BE2C (cell line): ENCODE measurements around the gene ZNF574. TPM values are rescaled to one million over a fixed set of nuclear protein-coding genes. Genes with fewer than 3 reads are reported as not detected.

Experiments used
- DNase-seq: peaks from one replicate; pipeline ENCODE4 v3.0.0-alpha.2; 2020
- H3K27me3 ChIP-seq: fragments of 250-450 bp; sonication (Bioruptor Pico); 2 replicates; pipeline ENCODE4 v1.5.1; 2020; ENCODE audit warnings: mild to moderate bottlenecking
- H3K36me3 ChIP-seq: fragments of 250-450 bp; sonication (Bioruptor Pico); 2 replicates; pipeline ENCODE4 v1.5.1; 2020; ENCODE audit warnings: mild to moderate bottlenecking
- H3K4me1 ChIP-seq: fragments of 250-450 bp; sonication (Bioruptor Pico); 2 replicates; pipeline ENCODE4 v1.5.1; 2020
- H3K4me3 ChIP-seq: 2 replicates; pipeline ENCODE4 v1.5.1; 2011; ENCODE audit warnings: low read depth, low read length
- H3K9me3 ChIP-seq: fragments of 250-450 bp; sonication (Bioruptor Pico); 2 replicates; pipeline ENCODE4 v1.5.1; 2020
- polyA plus RNA-seq: library from polyadenylated mRNA; unstranded; fragments of >200 nt; gene quantifications from one replicate; pipeline ENCODE4 v1.2.1, GENCODE V29; 2012; ENCODE audit warnings: low read depth, missing spikeins; ENCODE audit not compliant: insufficient read length, insufficient read depth
- TF ChIP-seq, protein P1 (sequence below): IDR thresholded peaks from 2 replicates; pipeline ENCODE4 v1.5.1; 2012; ENCODE audit warnings: mild to moderate bottlenecking, low read depth, low read length

Gene ZNF574, protein sequence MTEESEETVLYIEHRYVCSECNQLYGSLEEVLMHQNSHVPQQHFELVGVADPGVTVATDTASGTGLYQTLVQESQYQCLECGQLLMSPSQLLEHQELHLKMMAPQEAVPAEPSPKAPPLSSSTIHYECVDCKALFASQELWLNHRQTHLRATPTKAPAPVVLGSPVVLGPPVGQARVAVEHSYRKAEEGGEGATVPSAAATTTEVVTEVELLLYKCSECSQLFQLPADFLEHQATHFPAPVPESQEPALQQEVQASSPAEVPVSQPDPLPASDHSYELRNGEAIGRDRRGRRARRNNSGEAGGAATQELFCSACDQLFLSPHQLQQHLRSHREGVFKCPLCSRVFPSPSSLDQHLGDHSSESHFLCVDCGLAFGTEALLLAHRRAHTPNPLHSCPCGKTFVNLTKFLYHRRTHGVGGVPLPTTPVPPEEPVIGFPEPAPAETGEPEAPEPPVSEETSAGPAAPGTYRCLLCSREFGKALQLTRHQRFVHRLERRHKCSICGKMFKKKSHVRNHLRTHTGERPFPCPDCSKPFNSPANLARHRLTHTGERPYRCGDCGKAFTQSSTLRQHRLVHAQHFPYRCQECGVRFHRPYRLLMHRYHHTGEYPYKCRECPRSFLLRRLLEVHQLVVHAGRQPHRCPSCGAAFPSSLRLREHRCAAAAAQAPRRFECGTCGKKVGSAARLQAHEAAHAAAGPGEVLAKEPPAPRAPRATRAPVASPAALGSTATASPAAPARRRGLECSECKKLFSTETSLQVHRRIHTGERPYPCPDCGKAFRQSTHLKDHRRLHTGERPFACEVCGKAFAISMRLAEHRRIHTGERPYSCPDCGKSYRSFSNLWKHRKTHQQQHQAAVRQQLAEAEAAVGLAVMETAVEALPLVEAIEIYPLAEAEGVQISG
- polyA plus RNA-seq: 63.4 TPM

GRCh38 chr19:42075616-42076379 is at the start of gene ZNF574:
ZNF574 (plus strand) TSS chr19:42076166; CDS start chr19:42078607, 2,441 bp downstream.
- Histone ChIP-seq H3K4me1 (no peaks in the 10 kb centered on the region; the same call in 1 of the 2 replicates), H3K4me3 (peak within 1 kb of the TSS; percentile 92), H3K36me3 (peaks cover 30% of the 10 kb centered on the region), H3K27me3 (no peaks in the 10 kb centered on the region), H3K9me3 (no peaks in the 10 kb centered on the region)
- DNase-seq: peak; percentile 99
- TF ChIP-seq, protein P1, sequence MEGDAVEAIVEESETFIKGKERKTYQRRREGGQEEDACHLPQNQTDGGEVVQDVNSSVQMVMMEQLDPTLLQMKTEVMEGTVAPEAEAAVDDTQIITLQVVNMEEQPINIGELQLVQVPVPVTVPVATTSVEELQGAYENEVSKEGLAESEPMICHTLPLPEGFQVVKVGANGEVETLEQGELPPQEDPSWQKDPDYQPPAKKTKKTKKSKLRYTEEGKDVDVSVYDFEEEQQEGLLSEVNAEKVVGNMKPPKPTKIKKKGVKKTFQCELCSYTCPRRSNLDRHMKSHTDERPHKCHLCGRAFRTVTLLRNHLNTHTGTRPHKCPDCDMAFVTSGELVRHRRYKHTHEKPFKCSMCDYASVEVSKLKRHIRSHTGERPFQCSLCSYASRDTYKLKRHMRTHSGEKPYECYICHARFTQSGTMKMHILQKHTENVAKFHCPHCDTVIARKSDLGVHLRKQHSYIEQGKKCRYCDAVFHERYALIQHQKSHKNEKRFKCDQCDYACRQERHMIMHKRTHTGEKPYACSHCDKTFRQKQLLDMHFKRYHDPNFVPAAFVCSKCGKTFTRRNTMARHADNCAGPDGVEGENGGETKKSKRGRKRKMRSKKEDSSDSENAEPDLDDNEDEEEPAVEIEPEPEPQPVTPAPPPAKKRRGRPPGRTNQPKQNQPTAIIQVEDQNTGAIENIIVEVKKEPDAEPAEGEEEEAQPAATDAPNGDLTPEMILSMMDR: no peak

GRCh38 chr19:42028304-42029216 is 47.4 kb upstream of the ZNF574 start:
- DNase-seq: peak; percentile 84
- Histone ChIP-seq H3K9me3 (no peaks in the 10 kb centered on the region), H3K27me3 (no peaks in the 10 kb centered on the region), H3K36me3 (no peaks in the 10 kb centered on the region), H3K4me1 (no peaks in the 10 kb centered on the region), H3K4me3 (peak overlapping the region; percentile 46)
- TF ChIP-seq, protein P1: peak; percentile 98

- Histone ChIP-seq H3K9me3 (no peaks in the 10 kb centered on the region), H3K27me3 (no peaks in the 10 kb centered on the region)
- TF ChIP-seq, protein P1: no peak
Measured at GRCh38 chr19:42030645-42031440, 45.1 kb upstream of the ZNF574 start.

DNA sequence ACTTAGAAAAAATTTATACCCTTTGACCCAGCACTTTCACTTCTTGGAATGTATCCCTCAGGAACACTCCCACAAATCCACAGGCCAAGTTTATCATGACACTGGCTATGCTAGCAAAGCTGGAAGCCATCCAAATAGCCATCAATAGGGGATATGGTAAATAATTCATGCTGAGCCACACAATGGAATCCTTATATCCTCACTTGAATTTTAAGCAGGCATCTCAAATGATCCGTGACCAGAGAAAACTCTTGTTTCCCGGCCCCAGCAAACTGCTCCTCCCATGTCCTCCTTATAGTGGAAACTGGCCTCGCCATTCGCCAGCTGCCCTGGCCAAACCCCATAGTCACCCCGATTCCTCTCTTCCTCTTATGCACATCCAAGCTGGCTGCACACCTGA is 43.5 kb upstream of the ZNF574 start:
- Histone ChIP-seq H3K27me3 (no peaks in the 10 kb centered on the region), H3K36me3 (no peaks in the 10 kb centered on the region), H3K4me1 (peaks cover 2% of the 10 kb centered on the region), H3K9me3 (no peaks in the 10 kb centered on the region), H3K4me3 (no peak overlapping the region)
- no peak for DNase-seq
- TF ChIP-seq, protein P1: no peak

More at GRCh38 chr19:42030645-42031440, 45.1 kb upstream of the ZNF574 start:
- Histone ChIP-seq H3K4me1 (peaks cover 2% of the 10 kb centered on the region), H3K36me3 (no peaks in the 10 kb centered on the region), H3K4me3 (no peak overlapping the region)
- DNase-seq: no peak
